HG03460 (cell line): ENCODE measurements around the gene CFL2.

Experiments used
- ATAC-seq: cut with Tn5 transposase; IDR thresholded peaks from one replicate; pipeline ENCODE4 v1.9.1; 2021; ENCODE audit not compliant: unreplicated experiment

Gene CFL2

GRCh38 chr14:34676516-34677211, 37.7 kb downstream of the CFL2 start:
- no peak for ATAC-seq

GRCh38 chr14:34673702-34674101, 40.7 kb downstream of the CFL2 start:
- ATAC-seq: no peak

GRCh38 chr14:34671716-34672115, 42.7 kb downstream of the CFL2 start:
- ATAC-seq: no peak

GRCh38 chr14:34668111-34668510, 46.3 kb downstream of the CFL2 start:
- ATAC-seq: no peak

- no peak for ATAC-seq
Observed at GRCh38 chr14:34667007-34667406, 47.4 kb downstream of the CFL2 start.

- no peak for ATAC-seq
Observed at GRCh38 chr14:34665785-34666435, 48.5 kb downstream of the CFL2 start.

- ATAC-seq: no peak
Observed at GRCh38 chr14:34662561-34663088, 51.8 kb downstream of the CFL2 start.

GRCh38 chr14:34660796-34661195, 53.6 kb downstream of the CFL2 start:
- ATAC-seq: no peak
